ENCODE results near the gene BCL3. TPM values are rescaled to one million over a fixed set of nuclear protein-coding genes. Genes with fewer than 3 reads are reported as not detected.
"Not testable (repeated sequence)": the region's sequence is repeated elsewhere in the genome, so short reads cannot be mapped to it uniquely, and the experiment has no call there.

The BCL3 gene
- total RNA-seq, 1 experiment from 2014 or later, result 7.8 TPM

DNA sequence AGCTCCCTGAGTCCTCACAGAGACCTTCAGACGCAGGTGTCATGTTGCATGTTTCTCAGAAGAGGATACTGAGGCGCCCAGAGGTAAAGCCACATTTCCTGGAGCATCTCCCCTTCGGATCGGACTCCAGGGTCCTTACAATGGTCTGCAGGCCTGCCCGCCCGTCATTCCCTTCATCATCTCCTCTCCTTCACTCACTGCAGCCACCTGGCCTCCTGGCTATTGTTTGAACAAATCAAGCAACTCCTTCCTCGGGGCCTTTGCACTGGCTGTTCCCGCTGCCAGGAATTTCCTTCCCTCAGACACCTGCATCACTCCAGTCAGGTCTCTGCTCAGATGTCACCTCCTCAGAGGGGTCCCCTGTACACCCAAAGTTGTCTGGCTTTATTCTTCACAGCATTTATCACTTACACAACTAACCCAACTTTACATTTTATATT is 29.2 kb upstream of the BCL3 start:
- peaks cover 38% of the 10 kb centered on the region for H3K4me1 Mint-ChIP-seq
- DNase-seq (ENCODE audit: low spot score), result no peak
- H3K9me3 Mint-ChIP-seq, result peaks cover 18% of the 10 kb centered on the region
- H3K36me3 Mint-ChIP-seq, result peaks cover 18% of the 10 kb centered on the region
- H3K4me3 Mint-ChIP-seq, result peak overlapping the region; percentile 81
- ChIA-PET CTCF (interaction anchor here (1.2 to 15.6 kb wide), 9 partner anchors 29 to 149 kb away, joined by 5 to 548 read pairs (median 8); partner anchors contain the start of gene CBLC), POLR2A (no interaction called here)
- H3K27me3 Mint-ChIP-seq (ENCODE audit: low read depth), result no peaks in the 10 kb centered on the region
- H3K27ac Mint-ChIP-seq, result peak overlapping the region; percentile 97
- TF ChIP-seq MXD4 (CRISPR knock-in tag; IDR thresholded peaks at IDR 0.05; ENCODE audit: borderline replicate concordance), result 0 out of 2 replicates have a peak, but pooled peaks have one; percentile 36
- TF ChIP-seq FOXK1 (CRISPR knock-in tag; IDR thresholded peaks at IDR 0.05), result peak; percentile 46; the same call in 1 of the 2 replicates
- no peak for TF ChIP-seq ZNF396 (CRISPR knock-in tag; IDR thresholded peaks at IDR 0.05; ENCODE audit: borderline replicate concordance)
- ATAC-seq, result no peak

DNA sequence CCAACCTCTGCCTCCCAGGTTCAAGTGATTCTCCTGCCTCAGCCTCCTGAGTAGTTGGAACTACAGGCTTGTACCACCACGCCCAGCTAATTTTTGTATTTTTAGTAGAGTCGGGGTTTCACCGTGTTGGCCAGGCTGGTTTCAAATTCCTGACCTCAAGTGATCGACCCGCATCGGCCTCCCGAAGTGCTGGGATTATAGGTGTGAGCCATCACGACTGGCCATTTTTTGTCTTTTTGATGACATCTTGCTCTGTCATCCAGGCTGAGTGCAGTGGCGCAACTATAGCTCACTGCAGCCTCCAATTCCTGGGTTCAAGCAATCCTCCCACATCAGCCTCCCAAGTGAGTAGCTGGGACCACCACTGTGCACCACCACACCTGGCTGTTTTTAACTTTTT is 28.1 kb upstream of the BCL3 start:
- H3K9me3 Mint-ChIP-seq; H3K27ac Mint-ChIP-seq; ATAC-seq; DNase-seq (ENCODE audit: low spot score); H3K27me3 Mint-ChIP-seq (ENCODE audit: low read depth); H3K4me3 Mint-ChIP-seq; H3K36me3 Mint-ChIP-seq: not testable (repeated sequence)
- peaks cover 38% of the 10 kb centered on the region for H3K4me1 Mint-ChIP-seq
- POLR2A ChIA-PET, result interaction anchor here (0.7 to 1.1 kb wide), 2 partner anchors 25 to 50 kb away, joined by 3 to 4 read pairs; no protein-coding TSS in a partner anchor
- CTCF ChIA-PET, result interaction anchor here (1.4 to 15.6 kb wide), 5 partner anchors 30 to 124 kb away, joined by 3 to 548 read pairs (median 7); partner anchors contain the start of gene CBLC

DNA sequence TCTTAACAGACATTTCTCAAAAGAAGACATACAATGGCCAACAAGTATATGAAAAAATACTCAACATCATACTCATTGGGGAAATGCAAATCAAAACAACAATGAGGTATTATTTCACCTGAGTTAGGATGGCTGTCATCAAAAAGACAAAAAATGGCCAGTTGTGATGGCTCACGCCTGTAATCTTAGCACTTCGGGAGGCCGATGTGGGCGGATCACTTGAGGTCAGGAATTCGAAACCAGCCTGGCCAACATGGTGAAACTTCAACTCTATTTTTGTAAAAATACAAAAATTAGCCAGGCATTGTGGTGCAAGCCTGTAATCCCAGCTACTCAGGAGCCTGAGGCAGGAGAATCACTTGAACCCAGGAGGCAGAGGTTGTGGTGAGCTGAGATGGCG is 27.6 kb upstream of the BCL3 start:
- ATAC-seq, result no peak
- H3K4me3 Mint-ChIP-seq, result no peak overlapping the region
- no peak for TF ChIP-seq TCF7 (CRISPR knock-in tag; IDR thresholded peaks at IDR 0.05; ENCODE audit: low read depth)
- TF ChIP-seq, protein P1, sequence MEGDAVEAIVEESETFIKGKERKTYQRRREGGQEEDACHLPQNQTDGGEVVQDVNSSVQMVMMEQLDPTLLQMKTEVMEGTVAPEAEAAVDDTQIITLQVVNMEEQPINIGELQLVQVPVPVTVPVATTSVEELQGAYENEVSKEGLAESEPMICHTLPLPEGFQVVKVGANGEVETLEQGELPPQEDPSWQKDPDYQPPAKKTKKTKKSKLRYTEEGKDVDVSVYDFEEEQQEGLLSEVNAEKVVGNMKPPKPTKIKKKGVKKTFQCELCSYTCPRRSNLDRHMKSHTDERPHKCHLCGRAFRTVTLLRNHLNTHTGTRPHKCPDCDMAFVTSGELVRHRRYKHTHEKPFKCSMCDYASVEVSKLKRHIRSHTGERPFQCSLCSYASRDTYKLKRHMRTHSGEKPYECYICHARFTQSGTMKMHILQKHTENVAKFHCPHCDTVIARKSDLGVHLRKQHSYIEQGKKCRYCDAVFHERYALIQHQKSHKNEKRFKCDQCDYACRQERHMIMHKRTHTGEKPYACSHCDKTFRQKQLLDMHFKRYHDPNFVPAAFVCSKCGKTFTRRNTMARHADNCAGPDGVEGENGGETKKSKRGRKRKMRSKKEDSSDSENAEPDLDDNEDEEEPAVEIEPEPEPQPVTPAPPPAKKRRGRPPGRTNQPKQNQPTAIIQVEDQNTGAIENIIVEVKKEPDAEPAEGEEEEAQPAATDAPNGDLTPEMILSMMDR (IDR thresholded peaks at IDR 0.05), result no peak
- TF ChIP-seq, protein P2, sequence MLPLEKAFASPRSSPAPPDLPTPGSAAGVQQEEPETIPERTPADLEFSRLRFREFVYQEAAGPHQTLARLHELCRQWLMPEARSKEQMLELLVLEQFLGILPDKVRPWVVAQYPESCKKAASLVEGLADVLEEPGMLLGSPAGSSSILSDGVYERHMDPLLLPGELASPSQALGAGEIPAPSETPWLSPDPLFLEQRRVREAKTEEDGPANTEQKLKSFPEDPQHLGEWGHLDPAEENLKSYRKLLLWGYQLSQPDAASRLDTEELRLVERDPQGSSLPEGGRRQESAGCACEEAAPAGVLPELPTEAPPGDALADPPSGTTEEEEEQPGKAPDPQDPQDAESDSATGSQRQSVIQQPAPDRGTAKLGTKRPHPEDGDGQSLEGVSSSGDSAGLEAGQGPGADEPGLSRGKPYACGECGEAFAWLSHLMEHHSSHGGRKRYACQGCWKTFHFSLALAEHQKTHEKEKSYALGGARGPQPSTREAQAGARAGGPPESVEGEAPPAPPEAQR (CRISPR knock-in tag; IDR thresholded peaks at IDR 0.05), result no peak
- DNase-seq (ENCODE audit: low spot score), result no peak
- H3K9me3 Mint-ChIP-seq, result peaks cover 1% of the 10 kb centered on the region
- peaks cover 2% of the 10 kb centered on the region for H3K36me3 Mint-ChIP-seq
- H3K27me3 Mint-ChIP-seq (ENCODE audit: low read depth), result no peaks in the 10 kb centered on the region; the same call in 1 of the 2 replicates
- CTCF ChIA-PET, result interaction anchor here (0.6 to 15.6 kb wide), 8 partner anchors 8 to 749 kb away, joined by 3 to 548 read pairs (median 10); partner anchors contain the start of gene CBLC
- no peak overlapping the region for H3K27ac Mint-ChIP-seq
- POLR2A ChIA-PET, result interaction anchor here (0.8 to 1.1 kb wide), 2 partner anchors 49 to 125 kb away, joined by 3 to 4 read pairs; partner anchors contain the start of gene NECTIN2
- H3K4me1 Mint-ChIP-seq, result peaks cover 38% of the 10 kb centered on the region

DNA sequence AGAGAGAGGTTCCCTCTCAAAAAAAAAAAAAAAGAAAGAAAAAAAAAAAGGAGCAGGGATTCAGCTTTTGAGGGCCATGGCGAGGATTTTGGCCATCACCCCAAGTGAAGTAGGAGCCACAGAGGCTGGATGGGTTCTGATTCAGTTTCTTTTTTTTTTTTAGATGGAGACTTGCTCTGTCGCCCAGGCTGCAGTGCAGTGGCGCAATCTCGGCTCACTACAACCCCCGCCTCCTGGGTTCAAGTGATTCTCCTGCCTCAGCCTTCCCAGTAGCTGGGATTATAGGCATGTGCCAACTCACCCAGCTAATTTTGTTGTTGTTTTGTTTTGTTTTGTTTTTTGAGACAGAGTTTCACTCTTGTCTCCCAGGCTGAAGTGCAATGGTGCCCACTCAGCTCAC is 27.1 kb upstream of the BCL3 start:
- not testable (repeated sequence) for ATAC-seq; H3K36me3 Mint-ChIP-seq; H3K9me3 Mint-ChIP-seq; DNase-seq (ENCODE audit: low spot score); H3K4me3 Mint-ChIP-seq; H3K27ac Mint-ChIP-seq; H3K27me3 Mint-ChIP-seq (ENCODE audit: low read depth)
- H3K4me1 Mint-ChIP-seq, result peaks cover 38% of the 10 kb centered on the region
- ChIA-PET POLR2A (interaction anchor here (0.8 to 1.1 kb wide), 2 partner anchors 49 to 125 kb away, joined by 3 to 4 read pairs; partner anchors contain the start of gene NECTIN2), CTCF (interaction anchor here (0.6 to 15.6 kb wide), 12 partner anchors 9 to 748 kb away, joined by 3 to 548 read pairs (median 6); partner anchors contain the start of genes CBLC and NECTIN2)

DNA sequence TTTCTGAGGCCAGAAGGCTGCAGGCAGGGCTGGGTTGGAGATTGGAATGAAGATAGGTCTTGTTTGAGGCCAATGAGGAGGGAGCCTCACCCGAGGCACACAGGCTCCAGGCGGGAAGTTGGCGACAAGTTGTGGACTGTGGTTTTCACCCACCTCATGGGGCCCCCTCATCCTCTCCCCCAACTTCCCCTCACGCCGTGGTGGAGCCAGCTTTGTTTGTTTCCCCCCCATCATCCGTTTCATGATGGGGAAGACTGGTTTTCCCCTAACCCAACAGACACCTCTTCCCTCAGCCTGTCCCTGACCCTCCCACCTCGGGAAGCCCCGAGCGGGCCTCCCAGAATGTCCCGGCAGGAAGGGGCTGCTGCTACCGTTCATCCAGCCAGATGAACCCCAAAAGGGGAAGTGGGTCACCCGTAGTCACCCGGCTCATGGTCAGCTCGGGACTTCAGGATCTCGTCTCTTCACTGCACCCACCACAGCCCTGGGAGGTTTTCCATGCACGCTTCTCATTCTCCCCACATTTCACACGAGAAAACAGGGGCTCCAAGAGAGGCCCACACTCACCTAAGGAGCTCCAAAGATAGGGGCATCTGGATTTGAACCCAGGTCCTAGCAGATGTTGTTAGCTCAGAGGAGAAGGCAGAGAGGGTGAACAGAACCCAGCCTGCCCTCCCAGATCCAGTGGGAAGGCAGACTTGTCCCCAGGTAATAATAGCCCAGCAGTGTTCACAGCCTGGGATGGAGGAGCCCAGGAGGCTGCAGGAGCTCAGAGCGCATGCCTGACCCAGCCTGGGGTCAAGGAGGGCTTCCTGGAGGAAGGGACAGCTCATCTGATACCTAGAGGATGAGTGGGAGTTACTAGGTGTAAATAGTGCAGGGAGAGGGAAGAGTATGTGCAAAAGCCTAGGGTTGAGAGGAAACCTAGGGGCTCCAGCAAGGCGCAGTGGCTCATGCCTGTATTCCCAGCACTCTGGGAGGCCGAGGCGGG is 26.1 kb upstream of the BCL3 start:
- H3K27ac Mint-ChIP-seq, result no peak overlapping the region
- no peaks in the 10 kb centered on the region for H3K9me3 Mint-ChIP-seq
- no peak for TF ChIP-seq NR2C2 (CRISPR knock-in tag; IDR thresholded peaks at IDR 0.05)
- TF ChIP-seq, protein P3, sequence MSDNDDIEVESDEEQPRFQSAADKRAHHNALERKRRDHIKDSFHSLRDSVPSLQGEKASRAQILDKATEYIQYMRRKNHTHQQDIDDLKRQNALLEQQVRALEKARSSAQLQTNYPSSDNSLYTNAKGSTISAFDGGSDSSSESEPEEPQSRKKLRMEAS (CRISPR knock-in tag; IDR thresholded peaks at IDR 0.05), result no peak
- ATAC-seq (no peak), DNase-seq (ENCODE audit: low spot score) (no peak)
- no peaks in the 10 kb centered on the region for H3K36me3 Mint-ChIP-seq
- CTCF ChIA-PET, result interaction anchor here (0.5 to 15.6 kb wide), 18 partner anchors 10 to 152 kb away, joined by 3 to 548 read pairs (median 4); partner anchors contain the start of genes CBLC and NECTIN2
- POLR2A ChIA-PET, result no interaction called here
- no peaks in the 10 kb centered on the region; the same call in none of the 2 replicates for H3K27me3 Mint-ChIP-seq (ENCODE audit: low read depth)
- H3K4me3 Mint-ChIP-seq, result no peak overlapping the region
- H3K4me1 Mint-ChIP-seq, result peaks cover 34% of the 10 kb centered on the region

Measured in WTC11 (cell line).